ENCODE measurements around the gene HEY2.
"Not testable (repeated sequence)": the region's sequence is repeated elsewhere in the genome, so short reads cannot be mapped to it uniquely, and the experiment has no call there.

Gene HEY2

GRCh38 chr6:125749173-125749864, at the start of gene HEY2:
HEY2 (plus strand) TSS chr6:125749632; CDS start chr6:125749777, 145 bp downstream.
- DNase-seq = peak; percentile 17

- no peak for DNase-seq
Measured at GRCh38 chr6:125700581-125701353, 48.7 kb upstream of the HEY2 start.

GRCh38 chr6:125701354-125701668, 48.1 kb upstream of the HEY2 start:
- DNase-seq = no peak

GRCh38 chr6:125703882-125704281, 45.5 kb upstream of the HEY2 start:
- DNase-seq = not testable (repeated sequence)

- no peak for DNase-seq
Measured at GRCh38 chr6:125707615-125708243, 41.7 kb upstream of the HEY2 start.

GRCh38 chr6:125711013-125711675, 38.3 kb upstream of the HEY2 start:
- no peak for DNase-seq

- DNase-seq = no peak
Measured at GRCh38 chr6:125714441-125715090, 34.9 kb upstream of the HEY2 start.

- DNase-seq = no peak
Measured at GRCh38 chr6:125717120-125717731, 32.2 kb upstream of the HEY2 start.

- no peak for DNase-seq
Measured at GRCh38 chr6:125718109-125718508, 31.3 kb upstream of the HEY2 start.

- DNase-seq = no peak
Measured at GRCh38 chr6:125722886-125723285, 26.5 kb upstream of the HEY2 start.

- no peak for DNase-seq
Measured at GRCh38 chr6:125727216-125727615, 22.2 kb upstream of the HEY2 start.

GRCh38 chr6:125728739-125729138, 20.7 kb upstream of the HEY2 start:
- no peak for DNase-seq

GRCh38 chr6:125729983-125730382, 19.4 kb upstream of the HEY2 start:
- no peak for DNase-seq

- DNase-seq = no peak
Measured at GRCh38 chr6:125732398-125732797, 17.0 kb upstream of the HEY2 start.

- DNase-seq = no peak
Measured at GRCh38 chr6:125733516-125734300, 15.7 kb upstream of the HEY2 start.

- no peak for DNase-seq
Measured at GRCh38 chr6:125738276-125738675, 11.2 kb upstream of the HEY2 start.

GRCh38 chr6:125739364-125739763, 10.1 kb upstream of the HEY2 start:
- DNase-seq = no peak

- DNase-seq = no peak
Measured at GRCh38 chr6:125741336-125741735, 8.1 kb upstream of the HEY2 start.

GRCh38 chr6:125742024-125742423, 7.4 kb upstream of the HEY2 start:
- no peak for DNase-seq

GRCh38 chr6:125742464-125743120, 6.8 kb upstream of the HEY2 start:
- no peak for DNase-seq

- DNase-seq = no peak
Measured at GRCh38 chr6:125743604-125744003, 5.8 kb upstream of the HEY2 start.
